ENCODE results near the gene LRRC23.

Gene LRRC23

GRCh38 chr12:6944381-6945186 is 40.0 kb downstream of the LRRC23 start:
- DNase-seq, result peak; percentile 93

GRCh38 chr12:6945613-6946012 is 41.0 kb downstream of the LRRC23 start:
- DNase-seq, result no peak

DNA sequence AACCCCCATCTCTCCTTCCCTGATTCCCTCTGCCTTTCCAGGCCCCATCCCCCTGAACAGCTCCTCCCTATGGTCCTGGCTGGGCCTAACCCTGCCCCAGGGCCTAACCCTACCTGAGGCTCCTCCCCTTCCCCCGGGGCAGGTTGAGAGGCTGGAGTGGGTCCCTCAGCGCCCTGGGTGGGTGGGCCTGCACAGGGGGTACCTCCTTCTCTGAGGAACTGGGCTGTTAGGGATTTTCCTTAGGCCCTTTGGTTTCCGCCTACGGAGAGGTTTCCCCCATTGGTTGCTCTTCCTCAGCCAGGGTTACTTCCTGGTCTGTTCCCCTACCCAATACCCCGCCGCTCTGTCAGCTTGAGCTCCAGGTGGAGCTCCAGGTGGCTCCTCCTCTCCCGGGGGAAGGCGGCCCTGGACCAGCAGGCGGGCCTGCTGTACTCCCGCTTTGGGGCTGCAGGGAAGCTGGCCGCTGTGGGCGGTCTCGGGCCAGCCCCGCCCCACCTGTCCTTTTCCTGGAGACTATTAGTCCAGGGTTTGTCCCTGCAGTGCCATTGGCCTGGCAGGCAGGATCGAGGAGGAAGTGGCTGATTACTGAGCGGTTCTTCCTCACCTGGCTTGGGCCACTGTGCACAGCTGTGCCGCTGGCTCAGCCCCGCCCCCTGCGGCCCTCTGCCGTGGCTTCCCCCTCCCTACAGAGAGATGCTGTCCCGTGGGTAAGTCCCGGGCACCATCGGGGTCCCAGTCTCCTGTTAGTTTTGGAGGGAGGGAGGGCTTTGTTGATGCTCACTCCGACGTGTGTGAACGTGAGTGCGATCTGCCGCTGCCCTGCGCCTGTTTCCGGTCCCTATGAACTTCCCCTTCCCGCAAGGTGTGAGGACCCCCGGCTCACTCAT is 41.7 kb downstream of the LRRC23 start:
- no peak for DNase-seq

DNA sequence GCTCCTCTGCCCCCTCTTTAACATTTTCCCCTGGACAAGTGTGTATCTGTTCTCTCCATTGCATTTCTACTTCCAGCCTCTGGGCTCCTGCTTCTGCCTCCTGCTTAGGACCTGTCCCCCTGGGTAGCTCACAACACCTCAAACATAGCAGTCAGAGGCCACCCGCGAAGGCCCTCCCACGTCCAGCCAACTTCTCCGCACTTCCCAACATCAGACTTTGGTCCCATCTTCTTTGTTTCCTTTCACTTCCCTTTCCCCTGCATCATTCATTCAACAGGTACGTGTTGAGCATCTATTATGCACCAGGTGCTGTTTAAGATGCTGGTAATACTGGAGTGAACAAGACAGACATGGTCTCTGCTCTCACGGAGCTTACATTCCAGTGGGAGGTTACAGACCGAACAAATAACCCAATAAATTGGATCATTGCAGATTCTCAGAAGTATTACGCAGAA is 42.3 kb downstream of the LRRC23 start:
- no peak for DNase-seq

- DNase-seq, result no peak
Measured at GRCh38 chr12:6947615-6948014, 43.0 kb downstream of the LRRC23 start.

DNA sequence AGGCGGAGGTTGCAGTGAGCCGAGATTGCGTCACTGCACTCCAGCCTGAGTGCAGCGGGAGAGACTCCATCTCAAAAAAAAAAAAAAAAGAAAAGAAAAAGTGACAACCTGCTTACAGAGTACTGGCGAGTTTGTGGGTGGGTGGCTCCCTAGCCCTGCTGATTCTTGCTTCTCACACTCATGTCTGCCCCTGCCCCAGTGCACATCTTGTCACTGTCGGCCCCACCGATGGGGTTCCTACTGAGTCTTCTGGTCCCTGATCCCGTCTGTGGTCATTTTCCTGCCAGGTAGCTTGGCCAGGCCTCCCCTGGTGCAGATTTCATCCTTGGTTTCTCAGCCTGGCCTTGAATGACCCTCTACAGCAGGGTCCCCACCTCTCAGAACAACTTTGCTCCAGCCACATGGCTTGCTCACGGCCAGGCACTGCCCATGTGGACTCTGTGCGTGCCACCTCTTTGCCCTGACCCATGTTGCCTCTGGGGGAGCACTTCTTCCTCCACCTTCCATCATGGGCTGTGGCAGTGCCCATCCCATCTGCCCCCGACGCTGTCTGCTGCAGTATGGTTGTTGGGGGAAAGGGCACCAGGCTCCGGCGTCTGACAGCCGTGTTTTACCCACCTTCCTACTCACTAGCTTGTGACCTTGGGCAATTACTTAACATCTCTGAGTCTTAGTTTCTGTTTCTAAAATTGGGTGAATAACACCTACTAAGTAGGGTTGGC is 44.4 kb downstream of the LRRC23 start:
- DNase-seq, result no peak

- DNase-seq, result no peak
Measured at GRCh38 chr12:6950401-6950801, 45.8 kb downstream of the LRRC23 start.

DNA sequence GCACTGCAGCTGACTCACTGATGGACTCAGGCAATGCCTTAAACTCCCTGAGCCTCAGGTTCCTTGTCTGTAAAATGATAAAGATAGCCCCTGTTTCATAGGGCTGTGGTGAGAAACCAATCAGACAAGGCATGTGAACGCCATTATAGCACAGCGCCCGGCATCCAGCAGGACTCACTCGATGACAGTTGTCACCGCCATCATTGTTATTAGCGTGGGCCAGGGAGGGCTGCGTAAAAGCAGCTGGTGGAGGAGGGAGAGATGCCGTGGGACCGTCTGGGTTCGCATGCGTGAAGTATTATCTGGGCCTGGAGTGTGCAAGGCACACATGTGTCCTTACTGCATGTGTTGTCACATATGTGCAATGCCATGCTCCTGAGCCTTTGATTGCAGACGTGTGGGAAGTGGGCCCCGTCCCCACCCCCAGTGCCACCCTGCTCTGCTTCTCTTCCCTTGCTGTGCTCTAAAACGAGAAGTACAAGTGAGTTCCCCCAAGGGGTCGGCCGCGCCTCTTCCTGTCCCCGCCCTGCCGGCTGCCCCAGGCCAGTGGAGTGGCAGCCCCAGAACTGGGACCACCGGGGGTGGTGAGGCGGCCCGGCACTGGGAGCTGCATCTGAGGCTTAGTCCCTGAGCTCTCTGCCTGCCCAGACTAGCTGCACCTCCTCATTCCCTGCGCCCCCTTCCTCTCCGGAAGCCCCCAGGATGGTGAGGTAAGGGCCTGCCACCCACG is 46.4 kb downstream of the LRRC23 start, which contains the start of gene PTPN6:
PTPN6 (plus strand) TSS at position 546 of the 730 bp plus-strand sequence; CDS start at position 703, 157 bp downstream.
- DNase-seq, result no peak

GRCh38 chr12:6951551-6952120 is 47.0 kb downstream of the LRRC23 start:
- DNase-seq, result no peak

DNA sequence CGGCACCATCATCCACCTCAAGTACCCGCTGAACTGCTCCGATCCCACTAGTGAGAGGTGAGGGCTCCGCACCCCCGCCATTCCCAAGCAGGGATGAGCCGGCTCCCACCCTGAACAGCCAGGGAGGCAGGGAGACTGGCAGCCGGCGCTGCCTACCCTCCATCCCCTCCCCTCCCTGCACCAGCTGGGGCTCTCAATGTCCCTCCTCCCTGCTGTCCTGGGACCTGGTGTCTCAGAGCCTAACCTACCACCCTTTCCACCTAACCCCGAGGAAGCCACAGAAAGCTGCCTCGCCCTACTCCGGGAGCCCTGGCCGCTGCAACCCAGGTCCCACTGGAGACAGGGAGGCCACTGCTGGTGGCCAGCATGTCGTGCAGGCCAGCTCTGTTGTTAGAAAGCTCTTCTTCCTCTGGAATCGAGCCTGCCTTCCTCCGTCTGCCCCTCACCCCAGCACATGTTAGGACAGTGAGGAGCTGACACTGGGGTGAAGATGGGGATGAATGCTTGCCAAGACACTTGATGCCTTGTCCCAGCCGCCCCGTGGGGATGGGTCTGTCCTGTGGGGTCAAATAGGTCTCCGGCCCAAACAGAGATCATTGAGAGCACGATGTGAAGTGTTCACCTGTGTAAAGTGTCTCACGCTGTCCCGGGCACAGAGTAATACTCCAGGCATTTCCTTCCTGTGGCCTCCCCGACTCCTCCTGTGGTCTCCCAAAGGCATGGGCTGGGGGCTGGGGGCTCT is 47.7 kb downstream of the LRRC23 start:
- DNase-seq, result no peak

DNA sequence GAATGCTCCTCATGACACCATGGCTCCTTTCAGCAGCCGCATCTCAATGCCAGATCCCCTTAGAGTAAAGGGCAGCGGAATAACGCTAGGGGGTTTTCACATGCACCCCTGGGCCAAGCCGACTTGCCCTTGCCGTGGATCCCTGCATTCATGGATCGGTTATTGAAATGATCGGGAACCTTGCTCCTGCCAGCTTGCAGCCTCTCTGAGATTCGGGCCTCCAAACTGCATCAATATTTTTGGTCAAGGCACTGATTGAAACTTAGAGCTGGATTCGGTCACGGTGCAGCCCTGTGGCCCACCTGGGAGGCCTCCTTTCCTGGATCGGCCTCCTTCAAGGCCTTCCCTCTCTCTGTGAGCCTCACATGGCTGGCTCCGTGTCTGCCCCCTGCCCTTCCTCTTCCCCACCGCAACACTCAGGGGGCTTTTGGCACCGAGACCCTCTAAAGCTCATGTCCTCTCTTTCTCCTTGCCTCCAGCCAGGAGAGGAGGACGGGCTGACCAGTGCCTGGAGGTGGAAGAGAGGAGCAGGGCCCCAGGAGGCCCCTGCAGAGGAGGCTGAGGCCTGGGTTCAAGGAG is 48.3 kb downstream of the LRRC23 start:
- no peak for DNase-seq

DNA sequence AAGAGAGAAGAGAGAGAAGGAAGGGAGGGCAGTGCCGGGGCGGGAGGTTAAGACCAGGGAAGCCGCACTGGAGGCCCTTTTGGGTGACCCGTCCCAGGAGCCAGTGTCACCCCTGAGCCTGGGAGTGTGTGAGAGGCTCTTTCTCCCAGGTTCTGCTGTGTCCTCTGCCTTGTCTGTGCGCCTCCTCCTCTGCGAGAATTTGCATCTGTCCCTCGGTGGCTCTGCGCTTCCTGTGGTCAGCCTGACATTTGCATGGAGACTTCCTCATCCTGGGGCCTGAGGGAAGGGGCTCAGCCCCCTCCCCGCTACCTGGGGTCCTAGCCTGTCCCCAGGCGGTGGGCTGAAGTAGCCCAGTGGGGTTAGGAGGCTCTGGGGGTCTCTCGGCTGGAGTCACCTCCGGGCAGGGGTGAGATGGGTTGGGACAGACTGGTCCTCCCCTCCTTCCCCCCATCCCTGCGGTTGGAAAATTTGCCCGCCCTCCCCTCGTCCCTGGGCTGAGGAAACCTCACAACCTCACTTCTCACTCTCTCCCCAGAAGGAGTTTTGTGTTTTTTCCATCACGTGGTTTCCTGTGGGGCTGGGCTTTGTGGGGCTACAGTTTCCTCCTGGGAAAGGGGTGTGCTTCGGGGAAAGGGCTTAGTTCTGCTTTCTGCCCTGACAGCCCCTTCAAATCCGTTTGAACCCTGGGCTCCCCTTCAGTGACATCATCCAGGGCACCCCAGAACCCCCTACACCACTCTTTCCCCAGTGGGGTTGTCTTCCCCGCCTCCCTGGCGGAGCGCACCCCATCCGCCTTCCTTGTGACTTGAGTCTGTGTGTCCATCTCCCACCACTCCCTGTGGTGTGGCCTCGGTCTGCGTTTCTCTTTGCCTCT is 49.1 kb downstream of the LRRC23 start:
- DNase-seq, result peak; percentile 65

DNA sequence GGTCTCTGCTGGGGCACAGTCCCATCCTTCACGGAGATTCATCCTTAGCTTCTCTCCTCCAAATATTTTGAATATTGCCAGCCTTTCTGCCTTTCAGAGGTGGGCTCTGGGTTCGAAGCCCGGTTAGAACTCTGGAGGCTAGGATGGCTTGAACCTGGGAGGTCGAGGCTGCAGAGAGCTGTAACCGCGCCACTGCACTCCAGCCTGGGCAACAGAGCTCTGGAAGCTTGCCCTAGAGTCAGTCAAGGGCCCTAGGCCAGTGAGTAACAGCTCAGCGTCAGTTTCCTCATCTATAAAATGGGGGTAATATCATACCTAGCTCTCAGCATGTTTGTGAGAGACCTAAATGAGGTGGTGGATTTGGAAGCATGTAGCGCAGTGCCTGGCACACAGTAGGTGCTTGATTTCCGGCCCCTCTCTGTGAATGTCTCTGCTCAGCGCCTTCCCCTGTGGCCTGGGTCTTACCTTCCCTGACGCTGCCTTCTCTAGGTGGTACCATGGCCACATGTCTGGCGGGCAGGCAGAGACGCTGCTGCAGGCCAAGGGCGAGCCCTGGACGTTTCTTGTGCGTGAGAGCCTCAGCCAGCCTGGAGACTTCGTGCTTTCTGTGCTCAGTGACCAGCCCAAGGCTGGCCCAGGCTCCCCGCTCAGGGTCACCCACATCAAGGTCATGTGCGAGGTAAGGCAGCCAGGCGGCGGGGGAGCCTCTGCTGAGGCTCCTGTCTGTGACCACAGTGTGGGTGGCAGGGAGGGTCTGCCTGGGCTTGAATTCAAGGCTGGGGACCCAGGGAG is 49.9 kb downstream of the LRRC23 start:
- DNase-seq, result no peak

GRCh38 chr12:6955108-6956020 is 50.7 kb downstream of the LRRC23 start:
- DNase-seq, result no peak

- DNase-seq, result no peak
Measured at GRCh38 chr12:6956021-6956727, 51.6 kb downstream of the LRRC23 start.

DNA sequence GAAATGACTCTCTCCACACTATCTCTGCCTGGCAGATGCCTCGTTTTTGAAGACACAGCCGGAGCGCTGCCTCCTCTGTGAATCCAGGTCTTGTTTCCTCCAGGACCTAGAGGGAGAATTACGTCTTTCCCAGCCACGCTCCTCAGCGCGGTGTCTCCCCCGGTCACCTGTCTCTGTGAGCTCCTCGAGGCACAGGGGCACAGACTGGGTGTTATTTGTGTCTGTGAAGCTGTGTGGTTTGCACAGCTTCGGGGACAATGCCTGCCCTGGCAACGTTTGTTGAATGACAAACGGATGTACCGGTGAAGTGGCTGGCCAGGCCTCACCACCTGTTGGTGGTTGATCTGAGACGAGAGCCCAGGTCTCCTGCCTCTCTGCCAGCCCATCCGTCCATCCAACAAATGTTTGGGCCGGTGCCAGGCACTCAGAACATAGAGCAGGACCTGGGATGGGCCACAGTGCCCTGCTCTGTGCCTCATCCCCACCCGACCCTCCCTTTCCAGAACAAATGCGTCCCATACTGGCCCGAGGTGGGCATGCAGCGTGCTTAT is 52.6 kb downstream of the LRRC23 start:
- no peak for DNase-seq
